Fibroblast of the aortic adventitia (primary cell): ENCODE data around the gene CABP5. TPM values are rescaled to one million over a fixed set of nuclear protein-coding genes. Genes with fewer than 3 reads are reported as not detected.

Experiments
- DNase-seq: peaks from one replicate; pipeline ENCODE4 v3.0.0-alpha.2; 2010; ENCODE audit warnings: low read depth
- H3K4me3 ChIP-seq: 2 replicates; pipeline ENCODE4 v1.5.1; 2011; ENCODE audit warnings: low read depth, mild to moderate bottlenecking, control low read depth, low read length, moderate library complexity
- CTCF ChIP-seq: IDR thresholded peaks from 2 replicates; pipeline ENCODE4 v1.5.1; 2011; ENCODE audit warnings: mild to moderate bottlenecking, low read length, control low read depth, inconsistent platforms; ENCODE audit not compliant: insufficient read depth
- total RNA-seq: library from RNA; depleted of rRNA; stranded (reverse); fragments of >200 nt; gene quantifications from 2 replicates; pipeline ENCODE4 v1.2.3, GENCODE V29; 2012; ENCODE audit warnings: low replicate concordance

The CABP5 gene
- total RNA-seq, 1 donor, result not detected

GRCh38 chr19:48053076-48053475, 9.2 kb upstream of the CABP5 start:
- no peak for TF ChIP-seq CTCF
- no peak for DNase-seq
- no peak overlapping the region for H3K4me3 ChIP-seq

GRCh38 chr19:48051335-48052033, 7.6 kb upstream of the CABP5 start:
- H3K4me3 ChIP-seq, result no peak overlapping the region
- TF ChIP-seq CTCF, result no peak
- DNase-seq, result no peak

GRCh38 chr19:48044561-48044960, 682 bp upstream of the CABP5 start:
- no peak for TF ChIP-seq CTCF
- H3K4me3 ChIP-seq, result no peak overlapping the region
- no peak for DNase-seq

GRCh38 chr19:48041877-48042580, 1.9 kb downstream of the CABP5 start:
- no peak for DNase-seq
- TF ChIP-seq CTCF, result no peak
- no peak overlapping the region for H3K4me3 ChIP-seq

GRCh38 chr19:48036765-48037164, 7.1 kb downstream of the CABP5 start:
- TF ChIP-seq CTCF, result no peak

GRCh38 chr19:48033604-48034003, 10.3 kb downstream of the CABP5 start:
- H3K4me3 ChIP-seq, result no peak overlapping the region
- DNase-seq, result no peak
- no peak for TF ChIP-seq CTCF

More at GRCh38 chr19:48036765-48037164, 7.1 kb downstream of the CABP5 start:
- DNase-seq, result no peak
- H3K4me3 ChIP-seq, result no peak overlapping the region
